HepG2 (cell line): ENCODE measurements around the gene NME8. TPM values are rescaled to one million over a fixed set of nuclear protein-coding genes. Genes with fewer than 3 reads are reported as not detected.

Experiments
- ATF1 ChIP-seq: IDR thresholded peaks from 2 replicates; pipeline ENCODE4 v1.6.1; 2016; ENCODE audit warnings: mild to moderate bottlenecking, control low read depth
- ATF4 ChIP-seq, 2 experiments: fragments of 450-650 bp in 1 of 2; sonication (generic) in 1 of 2; formaldehyde crosslinking; IDR thresholded peaks; 2 replicates each; pipeline versions ENCODE4 v1.5.0 to v1.8.0; 2020 to 2022; ENCODE audit warnings: mild to moderate bottlenecking in 1 of 2, missing genetic modification reagents in 1 of 2
- CERS6 ChIP-seq: sonication (generic); formaldehyde crosslinking; IDR thresholded peaks from 2 replicates; pipeline ENCODE4 v1.5.0; 2020; ENCODE audit warnings: missing genetic modification reagents
- FLYWCH1 ChIP-seq: sonication (generic); formaldehyde crosslinking; IDR thresholded peaks from 2 replicates; pipeline ENCODE4 v1.8.1; 2023; ENCODE audit warnings: mild to moderate bottlenecking, missing genetic modification reagents
- PAWR ChIP-seq: sonication (generic); formaldehyde crosslinking; IDR thresholded peaks from 2 replicates; pipeline ENCODE4 v1.4.0; 2020; ENCODE audit warnings: missing genetic modification reagents, mild to moderate bottlenecking, borderline replicate concordance
- PAX8 ChIP-seq: sonication (generic); formaldehyde crosslinking; IDR thresholded peaks from 2 replicates; pipeline ENCODE4 v1.8.0; 2022; ENCODE audit warnings: mild to moderate bottlenecking, missing genetic modification reagents, borderline replicate concordance
- TCF12 ChIP-seq, 2 experiments: fragments of 450-650 bp in 1 of 2; sonication (generic) in 1 of 2; formaldehyde crosslinking in 1 of 2; IDR thresholded peaks; 2 replicates each; pipeline versions ENCODE4 v1.6.1 to v1.8.0; 2017 to 2022; ENCODE audit warnings: antibody characterized with exemption in 1 of 2, mild to moderate bottlenecking in 1 of 2, missing genetic modification reagents in 1 of 2, moderate library complexity in 1 of 2
- ZFY ChIP-seq: sonication (generic); formaldehyde crosslinking; IDR thresholded peaks from 2 replicates; pipeline ENCODE4 v1.4.0; 2020; ENCODE audit warnings: missing genetic modification reagents
- ZHX1 ChIP-seq: sonication (generic); formaldehyde crosslinking; IDR thresholded peaks from 2 replicates; pipeline ENCODE4 v1.8.1; 2022; ENCODE audit warnings: low read depth, mild to moderate bottlenecking, missing genetic modification reagents
- ZMAT3 ChIP-seq: sonication (generic); formaldehyde crosslinking; conservative IDR thresholded peaks from 2 replicates; pipeline ENCODE4 v1.7.0; 2021; ENCODE audit warnings: missing genetic modification reagents
- ZNF232 ChIP-seq: sonication (generic); formaldehyde crosslinking; IDR thresholded peaks from 2 replicates; pipeline ENCODE4 v1.4.0; 2020; ENCODE audit warnings: missing genetic modification reagents, borderline replicate concordance
- ZNF589 ChIP-seq: sonication (generic); formaldehyde crosslinking; conservative IDR thresholded peaks from 2 replicates; pipeline ENCODE4 v1.8.0; 2022; ENCODE audit warnings: mild to moderate bottlenecking, moderate library complexity, missing genetic modification reagents
- polyA plus RNA-seq, 8 experiments: library from polyadenylated mRNA; depleted of rRNA in 3 of 8; stranded (reverse) in 7 of 8; unstranded in 1 of 8; fragments of >200 nt; fragmentation: Illumina TruSeq in 4 of 8; extraction: Trizol in 4 of 8; gene quantifications; 2 replicates each; pipeline versions ENCODE4 v1.2.1 to v1.2.3, GENCODE V29; 2011 to 2016; ENCODE audit warnings: low read depth in 4 of 8, missing spikeins in 1 of 8, mixed read lengths in 1 of 8; ENCODE audit not compliant: insufficient read depth in 1 of 8
- total RNA-seq, 5 experiments: library from RNA; depleted of rRNA; stranded (reverse); fragments of >200 nt; fragmentation: Illumina TruSeq; extraction: Trizol; gene quantifications; 2 replicates each; pipeline ENCODE4 v1.2.3, GENCODE V29; 2016; ENCODE audit warnings: low read depth in 1 of 5
- TF ChIP-seq, protein P1 (sequence below): sonication (generic); formaldehyde crosslinking; IDR thresholded peaks from 2 replicates; pipeline ENCODE4; 2020; ENCODE audit warnings: missing genetic modification reagents, mild to moderate bottlenecking, borderline replicate concordance
- TF ChIP-seq, protein P2 (sequence below): sonication (generic); formaldehyde crosslinking; IDR thresholded peaks from 2 replicates; pipeline ENCODE4 v1.4.0; 2020; ENCODE audit warnings: missing genetic modification reagents, borderline replicate concordance
- TF ChIP-seq, protein P3 (sequence below): sonication (generic); formaldehyde crosslinking; IDR thresholded peaks from 2 replicates; pipeline ENCODE4 v1.4.0; 2020; ENCODE audit warnings: missing genetic modification reagents

Gene NME8
- total and polyA plus RNA-seq, 2 of the 13 experiments (the other 11 are each of a cell fraction or from before 2014, with no cell fraction given): not detected

- TF ChIP-seq ZNF232 (0 out of 2 replicates have a peak, but pooled peaks have one; percentile 18), PAWR (CRISPR knock-in tag) (no peak), ZHX1 (CRISPR knock-in tag) (no peak), FLYWCH1 (CRISPR knock-in tag) (no peak), TCF12 (IDR thresholded peaks at IDR 0.05) (no peak), TCF12 (CRISPR knock-in tag; IDR thresholded peaks at IDR 0.05) (no peak), CERS6 (no peak), ZFY (CRISPR knock-in tag) (0 out of 2 replicates have a peak, but pooled peaks have one; percentile 29), ZMAT3 (no peak; the same call in 1 of the 2 replicates), ATF4 (CRISPR knock-in tag; IDR thresholded peaks at IDR 0.05) (peak in 1 of 2 experiments; percentile 38; a peak in 1 of 4 replicates), PAX8 (CRISPR knock-in tag) (0 out of 2 replicates have a peak, but pooled peaks have one; percentile 9), ZNF589 (CRISPR knock-in tag) (no peak), ATF1 (CRISPR knock-in tag) (no peak)
- TF ChIP-seq, protein P1, sequence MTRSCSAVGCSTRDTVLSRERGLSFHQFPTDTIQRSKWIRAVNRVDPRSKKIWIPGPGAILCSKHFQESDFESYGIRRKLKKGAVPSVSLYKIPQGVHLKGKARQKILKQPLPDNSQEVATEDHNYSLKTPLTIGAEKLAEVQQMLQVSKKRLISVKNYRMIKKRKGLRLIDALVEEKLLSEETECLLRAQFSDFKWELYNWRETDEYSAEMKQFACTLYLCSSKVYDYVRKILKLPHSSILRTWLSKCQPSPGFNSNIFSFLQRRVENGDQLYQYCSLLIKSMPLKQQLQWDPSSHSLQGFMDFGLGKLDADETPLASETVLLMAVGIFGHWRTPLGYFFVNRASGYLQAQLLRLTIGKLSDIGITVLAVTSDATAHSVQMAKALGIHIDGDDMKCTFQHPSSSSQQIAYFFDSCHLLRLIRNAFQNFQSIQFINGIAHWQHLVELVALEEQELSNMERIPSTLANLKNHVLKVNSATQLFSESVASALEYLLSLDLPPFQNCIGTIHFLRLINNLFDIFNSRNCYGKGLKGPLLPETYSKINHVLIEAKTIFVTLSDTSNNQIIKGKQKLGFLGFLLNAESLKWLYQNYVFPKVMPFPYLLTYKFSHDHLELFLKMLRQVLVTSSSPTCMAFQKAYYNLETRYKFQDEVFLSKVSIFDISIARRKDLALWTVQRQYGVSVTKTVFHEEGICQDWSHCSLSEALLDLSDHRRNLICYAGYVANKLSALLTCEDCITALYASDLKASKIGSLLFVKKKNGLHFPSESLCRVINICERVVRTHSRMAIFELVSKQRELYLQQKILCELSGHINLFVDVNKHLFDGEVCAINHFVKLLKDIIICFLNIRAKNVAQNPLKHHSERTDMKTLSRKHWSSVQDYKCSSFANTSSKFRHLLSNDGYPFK (CRISPR knock-in tag): peak; percentile 51
- TF ChIP-seq, protein P2, sequence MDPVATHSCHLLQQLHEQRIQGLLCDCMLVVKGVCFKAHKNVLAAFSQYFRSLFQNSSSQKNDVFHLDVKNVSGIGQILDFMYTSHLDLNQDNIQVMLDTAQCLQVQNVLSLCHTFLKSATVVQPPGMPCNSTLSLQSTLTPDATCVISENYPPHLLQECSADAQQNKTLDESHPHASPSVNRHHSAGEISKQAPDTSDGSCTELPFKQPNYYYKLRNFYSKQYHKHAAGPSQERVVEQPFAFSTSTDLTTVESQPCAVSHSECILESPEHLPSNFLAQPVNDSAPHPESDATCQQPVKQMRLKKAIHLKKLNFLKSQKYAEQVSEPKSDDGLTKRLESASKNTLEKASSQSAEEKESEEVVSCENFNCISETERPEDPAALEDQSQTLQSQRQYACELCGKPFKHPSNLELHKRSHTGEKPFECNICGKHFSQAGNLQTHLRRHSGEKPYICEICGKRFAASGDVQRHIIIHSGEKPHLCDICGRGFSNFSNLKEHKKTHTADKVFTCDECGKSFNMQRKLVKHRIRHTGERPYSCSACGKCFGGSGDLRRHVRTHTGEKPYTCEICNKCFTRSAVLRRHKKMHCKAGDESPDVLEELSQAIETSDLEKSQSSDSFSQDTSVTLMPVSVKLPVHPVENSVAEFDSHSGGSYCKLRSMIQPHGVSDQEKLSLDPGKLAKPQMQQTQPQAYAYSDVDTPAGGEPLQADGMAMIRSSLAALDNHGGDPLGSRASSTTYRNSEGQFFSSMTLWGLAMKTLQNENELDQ (CRISPR knock-in tag): no peak
- TF ChIP-seq, protein P3, sequence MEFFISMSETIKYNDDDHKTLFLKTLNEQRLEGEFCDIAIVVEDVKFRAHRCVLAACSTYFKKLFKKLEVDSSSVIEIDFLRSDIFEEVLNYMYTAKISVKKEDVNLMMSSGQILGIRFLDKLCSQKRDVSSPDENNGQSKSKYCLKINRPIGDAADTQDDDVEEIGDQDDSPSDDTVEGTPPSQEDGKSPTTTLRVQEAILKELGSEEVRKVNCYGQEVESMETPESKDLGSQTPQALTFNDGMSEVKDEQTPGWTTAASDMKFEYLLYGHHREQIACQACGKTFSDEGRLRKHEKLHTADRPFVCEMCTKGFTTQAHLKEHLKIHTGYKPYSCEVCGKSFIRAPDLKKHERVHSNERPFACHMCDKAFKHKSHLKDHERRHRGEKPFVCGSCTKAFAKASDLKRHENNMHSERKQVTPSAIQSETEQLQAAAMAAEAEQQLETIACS (CRISPR knock-in tag): no peak
These were observed 68.6 kb downstream of the NME8 start, which contains the start of gene SFRP4 (continued) for GRCh38 chr7:37916673-37917660.
